Loucy (cell line): ENCODE results near the gene SLC45A3.

ENCODE experiments used
- H2AFZ ChIP-seq: fragments of 200-600 bp; sonication (generic); 2 replicates; pipeline ENCODE4 v1.6.0; 2016; ENCODE audit warnings: antibody characterized with exemption, mild to moderate bottlenecking, low read length, moderate library complexity
- H3F3A ChIP-seq: fragments of 200-600 bp; 2 replicates; pipeline ENCODE4 v1.6.0; 2016; ENCODE audit warnings: antibody characterized with exemption, low read depth, mild to moderate bottlenecking
- H3K27me3 ChIP-seq: fragments of 200-600 bp; sonication (generic); 2 replicates; pipeline ENCODE4 v1.6.1; 2014; ENCODE audit warnings: low read length, mild to moderate bottlenecking; ENCODE audit not compliant: insufficient read depth, poor library complexity, severe bottlenecking
- H3K36me3 ChIP-seq: fragments of 200-600 bp; sonication (generic); 2 replicates; pipeline ENCODE4 v1.6.1; 2016; ENCODE audit warnings: low read length; ENCODE audit not compliant: insufficient read depth
- H3K4me1 ChIP-seq: fragments of 200-600 bp; sonication (generic); 2 replicates; pipeline ENCODE4 v1.5.1; 2014; ENCODE audit warnings: low read length, mild to moderate bottlenecking; ENCODE audit not compliant: insufficient read depth, poor library complexity, severe bottlenecking
- H3K4me2 ChIP-seq: fragments of 200-600 bp; sonication (generic); 2 replicates; pipeline ENCODE4 v1.6.0; 2014; ENCODE audit warnings: antibody characterized with exemption, low read length, low read depth, mild to moderate bottlenecking; ENCODE audit not compliant: poor library complexity, severe bottlenecking
- H3K4me3 ChIP-seq: fragments of 200-600 bp; sonication (generic); 2 replicates; pipeline ENCODE4 v1.5.1; 2014; ENCODE audit warnings: low read length, mild to moderate bottlenecking, mixed read lengths; ENCODE audit not compliant: poor library complexity, severe bottlenecking
- H3K79me2 ChIP-seq: fragments of 200-600 bp; sonication (generic); 2 replicates; pipeline ENCODE4 v1.6.1; 2014; ENCODE audit warnings: low read length; ENCODE audit not compliant: insufficient read depth
- H3K9ac ChIP-seq: fragments of 200-600 bp; sonication (generic); 2 replicates; pipeline ENCODE4 v1.6.0; 2014; ENCODE audit warnings: mild to moderate bottlenecking, low read depth, low read length, moderate library complexity; ENCODE audit not compliant: poor library complexity, severe bottlenecking
- H3K9me2 ChIP-seq: fragments of 200-600 bp; sonication (generic); replicated peaks from 2 replicates; pipeline ENCODE4 v1.6.1; 2016; ENCODE audit warnings: low read depth, low read length, mixed read lengths
- H3K9me3 ChIP-seq: fragments of 200-600 bp; sonication (generic); 2 replicates; pipeline ENCODE4 v1.6.1; 2014; ENCODE audit warnings: mild to moderate bottlenecking, antibody characterized with exemption, low read length, low read depth; ENCODE audit not compliant: insufficient read depth
- H4K20me1 ChIP-seq: fragments of 200-600 bp; sonication (generic); 2 replicates; pipeline ENCODE4 v1.6.0; 2014; ENCODE audit warnings: antibody characterized with exemption, low read length, mild to moderate bottlenecking; ENCODE audit not compliant: insufficient read depth, poor library complexity, severe bottlenecking
- EZH2phosphoT487 ChIP-seq: fragments of 200-600 bp; IDR thresholded peaks from 2 replicates; pipeline ENCODE4 v1.6.1; 2018; ENCODE audit warnings: antibody characterized with exemption, mild to moderate bottlenecking, moderate library complexity, borderline replicate concordance
- TF ChIP-seq, protein P1 (sequence below): fragments of 200-600 bp; sonication (generic); conservative IDR thresholded peaks from 2 replicates; pipeline ENCODE4 v1.5.1; 2014; ENCODE audit warnings: mild to moderate bottlenecking, antibody characterized with exemption, low read length

SLC45A3 gene

DNA sequence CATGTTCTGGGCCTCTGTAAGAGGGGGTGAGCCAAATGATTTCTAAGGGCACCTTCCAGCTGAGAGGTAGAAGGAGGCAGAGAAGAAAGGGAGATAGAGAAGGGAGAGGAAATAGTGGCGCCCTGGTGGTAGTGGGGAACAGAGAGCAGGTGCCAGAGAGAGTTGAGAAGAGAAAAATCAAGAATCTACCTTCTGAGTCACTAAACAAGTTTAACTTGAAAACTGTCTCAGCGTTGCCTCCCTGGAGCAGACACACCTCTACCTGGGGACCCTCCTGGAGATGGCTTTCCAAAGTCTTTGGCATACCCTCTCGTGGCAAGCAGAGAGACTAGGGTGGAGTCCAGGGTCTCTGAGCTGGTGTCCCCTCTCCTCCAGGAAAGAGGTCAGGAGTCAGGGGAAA lies 1.1 kb upstream of the SLC45A3 start:
- TF ChIP-seq EZH2phosphoT487 = no peak
- TF ChIP-seq, protein P1, sequence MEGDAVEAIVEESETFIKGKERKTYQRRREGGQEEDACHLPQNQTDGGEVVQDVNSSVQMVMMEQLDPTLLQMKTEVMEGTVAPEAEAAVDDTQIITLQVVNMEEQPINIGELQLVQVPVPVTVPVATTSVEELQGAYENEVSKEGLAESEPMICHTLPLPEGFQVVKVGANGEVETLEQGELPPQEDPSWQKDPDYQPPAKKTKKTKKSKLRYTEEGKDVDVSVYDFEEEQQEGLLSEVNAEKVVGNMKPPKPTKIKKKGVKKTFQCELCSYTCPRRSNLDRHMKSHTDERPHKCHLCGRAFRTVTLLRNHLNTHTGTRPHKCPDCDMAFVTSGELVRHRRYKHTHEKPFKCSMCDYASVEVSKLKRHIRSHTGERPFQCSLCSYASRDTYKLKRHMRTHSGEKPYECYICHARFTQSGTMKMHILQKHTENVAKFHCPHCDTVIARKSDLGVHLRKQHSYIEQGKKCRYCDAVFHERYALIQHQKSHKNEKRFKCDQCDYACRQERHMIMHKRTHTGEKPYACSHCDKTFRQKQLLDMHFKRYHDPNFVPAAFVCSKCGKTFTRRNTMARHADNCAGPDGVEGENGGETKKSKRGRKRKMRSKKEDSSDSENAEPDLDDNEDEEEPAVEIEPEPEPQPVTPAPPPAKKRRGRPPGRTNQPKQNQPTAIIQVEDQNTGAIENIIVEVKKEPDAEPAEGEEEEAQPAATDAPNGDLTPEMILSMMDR = 0 out of 2 replicates have a peak, but pooled peaks have one; percentile 9
- H3K9me2 ChIP-seq = no peaks in the 10 kb centered on the region
- H3K9ac ChIP-seq = no peak overlapping the region
- H3K9me3 ChIP-seq = no peaks in the 10 kb centered on the region
- H3K4me3 ChIP-seq = no peak overlapping the region
- H3K36me3 ChIP-seq = no peaks in the 10 kb centered on the region
- H2AFZ ChIP-seq = no peak overlapping the region
- 0 out of 2 replicates have a peak, but pooled peaks cover 2% of the 10 kb centered on the region for H3F3A ChIP-seq
- peaks cover 31% of the 10 kb centered on the region for H3K79me2 ChIP-seq
- peaks cover 4% of the 10 kb centered on the region for H4K20me1 ChIP-seq
- H3K4me1 ChIP-seq = peaks cover 40% of the 10 kb centered on the region
- no peaks in the 10 kb centered on the region for H3K27me3 ChIP-seq
- H3K4me2 ChIP-seq = peak overlapping the region; percentile 98

DNA sequence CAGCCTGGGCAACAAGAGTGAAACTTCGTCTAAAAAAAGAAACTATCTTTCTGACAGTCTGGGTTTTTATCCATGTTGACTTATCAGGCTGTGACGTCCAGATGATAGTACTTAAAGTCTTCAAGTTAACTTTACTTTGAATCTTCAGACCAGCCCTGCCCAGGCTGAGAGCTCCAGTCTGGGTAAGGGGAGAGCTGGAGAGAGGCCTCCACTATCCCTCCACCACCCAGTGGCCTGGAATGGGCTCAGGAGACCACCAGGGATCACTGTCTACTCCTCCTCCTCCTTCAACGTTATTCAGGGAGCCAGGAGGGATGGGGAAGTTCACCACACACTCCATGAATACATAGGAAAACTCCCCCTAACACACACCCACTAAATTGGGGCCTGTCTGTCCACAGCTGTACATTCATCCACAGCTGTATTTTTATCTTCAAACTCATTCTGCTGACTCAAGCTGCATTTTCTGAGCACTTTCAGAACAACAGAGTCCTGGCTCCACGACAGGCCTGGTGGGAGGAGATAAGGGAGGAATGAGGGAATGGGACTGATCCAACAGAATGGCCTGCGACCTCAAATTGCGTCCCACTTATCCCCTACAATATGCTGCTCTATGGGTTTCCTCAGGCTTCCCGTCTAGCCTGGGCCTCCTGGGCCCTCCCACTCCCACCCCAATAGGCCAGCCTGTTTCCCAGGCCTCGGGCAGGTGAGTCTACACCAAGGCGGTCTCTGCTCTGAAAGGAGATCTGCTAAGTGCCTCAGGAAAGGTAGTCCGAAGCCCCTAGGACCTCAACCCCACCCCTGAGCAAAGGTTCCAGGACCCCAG lies 1.8 kb downstream of the SLC45A3 start:
- Histone ChIP-seq H2AFZ (no peak overlapping the region), H3K4me1 (peaks cover 53% of the 10 kb centered on the region), H4K20me1 (peaks cover 4% of the 10 kb centered on the region), H3K36me3 (no peaks in the 10 kb centered on the region), H3K27me3 (no peaks in the 10 kb centered on the region), H3K9me3 (no peaks in the 10 kb centered on the region), H3K9me2 (no peaks in the 10 kb centered on the region), H3K4me2 (peak overlapping the region; percentile 98), H3K4me3 (peak overlapping the region; percentile 76), H3K9ac (peak overlapping the region; percentile 75), H3K79me2 (peaks cover 48% of the 10 kb centered on the region), H3F3A (0 out of 2 replicates have a peak, but pooled peaks cover 2% of the 10 kb centered on the region)
- no peak for TF ChIP-seq EZH2phosphoT487
- TF ChIP-seq, protein P1 = no peak

DNA sequence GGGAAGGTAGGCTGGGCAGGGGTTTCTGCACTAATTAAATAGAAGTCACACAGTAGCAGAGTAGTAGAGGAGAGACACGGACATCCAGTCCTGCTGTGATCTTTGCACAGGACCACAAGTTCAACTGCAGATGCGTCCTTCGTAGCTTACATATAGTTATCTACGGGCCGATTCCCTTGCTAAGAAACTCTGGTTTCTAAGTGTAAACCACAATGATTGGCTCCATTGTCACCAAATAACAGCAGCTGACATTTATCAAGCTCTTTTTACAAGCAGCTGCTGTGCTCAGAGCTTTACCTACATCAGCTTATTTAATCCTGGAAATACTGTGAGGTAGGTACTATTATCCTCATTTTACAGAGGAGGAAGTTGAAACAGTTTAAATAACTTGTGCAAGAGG lies 3.1 kb downstream of the SLC45A3 start:
- Histone ChIP-seq H3K4me3 (peak overlapping the region; percentile 76), H3K79me2 (peaks cover 60% of the 10 kb centered on the region), H3K9ac (peak overlapping the region; percentile 61), H3K4me2 (peak overlapping the region; percentile 98), H3K4me1 (peaks cover 59% of the 10 kb centered on the region), H4K20me1 (peaks cover 4% of the 10 kb centered on the region), H3F3A (0 out of 2 replicates have a peak, but pooled peaks cover 2% of the 10 kb centered on the region), H3K27me3 (no peaks in the 10 kb centered on the region), H2AFZ (no peak overlapping the region), H3K36me3 (no peaks in the 10 kb centered on the region), H3K9me3 (no peaks in the 10 kb centered on the region), H3K9me2 (no peaks in the 10 kb centered on the region)
- TF ChIP-seq, protein P1 = no peak
- no peak for TF ChIP-seq EZH2phosphoT487
